Calu3 (cell line): ENCODE measurements around the gene SERPINE2. TPM values are rescaled to one million over a fixed set of nuclear protein-coding genes. Genes with fewer than 3 reads are reported as not detected.
A peak's percentile ranks its signal among the peaks of the same experiment; 100 is the strongest.

ENCODE experiments used
- BruUV-seq: library from RNA; stranded (reverse); fragments of 400-500 nt; replicated peaks from 2 replicates; lab custom pipeline; 2021; lab: Mats Ljungman, UMichigan
- CTCF ChIA-PET: fragments of 300-600 bp; sonication (Branson Sonifier 250); formaldehyde crosslinking; loops from one replicate; lab custom pipeline; 2022; ENCODE audit warnings: antibody characterized with exemption; lab: Charles Lee
- DNase-seq: peaks from one replicate; pipeline ENCODE4 v3.0.0; 2022
- H3K27ac Mint-ChIP-seq: one replicate; pipeline ENCODE4 v1.8.0; 2022; ENCODE audit warnings: mixed read lengths; ENCODE audit not compliant: unreplicated experiment
- H3K27me3 Mint-ChIP-seq: one replicate; pipeline ENCODE4 v1.8.0; 2022; ENCODE audit warnings: mixed read lengths; ENCODE audit not compliant: unreplicated experiment
- H3K36me3 Mint-ChIP-seq: one replicate; pipeline ENCODE4 v1.8.0; 2022; ENCODE audit warnings: mild to moderate bottlenecking, moderate library complexity, mixed read lengths; ENCODE audit not compliant: insufficient read depth, unreplicated experiment
- H3K4me1 Mint-ChIP-seq: one replicate; pipeline ENCODE4 v1.8.0; 2022; ENCODE audit warnings: mild to moderate bottlenecking, low read depth, mixed read lengths; ENCODE audit not compliant: unreplicated experiment
- H3K4me3 Mint-ChIP-seq: one replicate; pipeline ENCODE4 v1.8.0; 2022; ENCODE audit warnings: mild to moderate bottlenecking, low read depth, moderate library complexity, mixed read lengths; ENCODE audit not compliant: unreplicated experiment
- H3K9me3 Mint-ChIP-seq: one replicate; pipeline ENCODE4 v1.8.0; 2022; ENCODE audit warnings: low read depth, mixed read lengths; ENCODE audit not compliant: unreplicated experiment
- CTCF ChIP-seq: fragments of 200-600 bp; IDR thresholded peaks from one replicate; pipeline ENCODE4 v1.8.0; 2022; ENCODE audit warnings: antibody characterized with exemption; ENCODE audit not compliant: unreplicated experiment
- intact Hi-C: fragments of 100-400 bp; cut with micrococcal nuclease; formaldehyde crosslinking; loops from one replicate; pipeline ENCODE4 v1.10.0; 2022; ENCODE audit not compliant: unreplicated experiment
- total RNA-seq: library from RNA; stranded (reverse); gene quantifications from 2 replicates; pipeline ENCODE4 v1.2.3, GENCODE V29; 2022

SERPINE2 gene
- total RNA-seq, 1 experiment from 2014 or later: 39.7 TPM

DNA sequence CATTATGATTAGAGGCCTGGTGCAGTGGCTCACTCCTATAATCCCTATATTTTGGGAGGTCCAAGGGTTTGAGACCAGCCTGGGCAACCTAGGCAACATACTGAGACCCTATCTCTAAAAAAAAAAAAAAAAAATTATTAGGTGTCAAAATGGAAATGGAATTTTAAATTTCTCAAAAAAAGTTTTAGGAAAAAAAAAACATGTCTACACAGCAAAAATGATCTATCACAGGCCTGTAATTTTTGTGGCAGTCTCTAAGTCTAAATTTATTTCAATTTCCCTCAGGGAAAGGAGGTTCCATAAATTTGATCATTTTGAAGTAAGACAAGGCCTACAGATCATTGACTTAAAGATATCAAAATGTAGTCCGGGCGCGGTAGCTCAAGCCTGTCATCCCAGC lies 65.5 kb downstream of the SERPINE2 start:
- no peak overlapping the region for H3K4me3 Mint-ChIP-seq
- no peaks in the 10 kb centered on the region for H3K4me1 Mint-ChIP-seq
- BruUV-seq: no TSS peak
- CTCF ChIA-PET: interaction anchor here (0.6 kb wide), 1 partner anchor 9 kb away, joined by 3 read pairs; no protein-coding TSS in a partner anchor
- H3K27me3 Mint-ChIP-seq: no peaks in the 10 kb centered on the region
- H3K36me3 Mint-ChIP-seq: no peaks in the 10 kb centered on the region
- TF ChIP-seq CTCF: no peak
- no peak overlapping the region for H3K27ac Mint-ChIP-seq
- no peak for DNase-seq
- no peaks in the 10 kb centered on the region for H3K9me3 Mint-ChIP-seq
- intact Hi-C loops: loop anchor here (5.0 to 10.0 kb wide), 2 partner anchors 394 to 671 kb away; no protein-coding TSS in a partner anchor

DNA sequence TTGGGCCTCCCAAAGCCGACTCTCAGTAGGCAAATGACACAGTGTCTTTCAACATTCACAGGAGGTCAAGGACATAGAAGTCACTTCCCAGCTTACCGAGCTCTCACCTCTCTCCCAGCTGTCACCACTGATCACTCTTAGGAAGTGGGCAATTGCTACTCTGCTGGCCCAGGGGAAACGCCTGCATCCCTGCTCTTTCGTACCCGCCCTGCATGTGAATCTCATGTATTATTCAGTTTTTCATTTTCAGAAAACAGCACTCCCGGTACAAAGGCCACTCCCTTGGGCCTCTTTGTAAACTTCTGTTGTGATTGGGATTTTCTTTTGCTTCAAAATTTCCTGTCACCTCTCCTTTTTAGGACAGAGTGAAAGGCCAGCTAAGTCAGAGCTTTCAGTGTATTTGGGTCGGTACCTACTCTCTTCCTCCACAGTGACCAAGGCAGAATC lies 66.4 kb downstream of the SERPINE2 start:
- H3K27me3 Mint-ChIP-seq: no peaks in the 10 kb centered on the region
- intact Hi-C loops: loop anchor here (5.0 to 10.0 kb wide), 2 partner anchors 395 to 672 kb away; no protein-coding TSS in a partner anchor
- H3K4me1 Mint-ChIP-seq: no peaks in the 10 kb centered on the region
- no TSS peak for BruUV-seq
- DNase-seq: no peak
- TF ChIP-seq CTCF: no peak
- no peak overlapping the region for H3K27ac Mint-ChIP-seq
- H3K4me3 Mint-ChIP-seq: no peak overlapping the region
- H3K9me3 Mint-ChIP-seq: no peaks in the 10 kb centered on the region
- H3K36me3 Mint-ChIP-seq: no peaks in the 10 kb centered on the region
- CTCF ChIA-PET: no interaction called here

DNA sequence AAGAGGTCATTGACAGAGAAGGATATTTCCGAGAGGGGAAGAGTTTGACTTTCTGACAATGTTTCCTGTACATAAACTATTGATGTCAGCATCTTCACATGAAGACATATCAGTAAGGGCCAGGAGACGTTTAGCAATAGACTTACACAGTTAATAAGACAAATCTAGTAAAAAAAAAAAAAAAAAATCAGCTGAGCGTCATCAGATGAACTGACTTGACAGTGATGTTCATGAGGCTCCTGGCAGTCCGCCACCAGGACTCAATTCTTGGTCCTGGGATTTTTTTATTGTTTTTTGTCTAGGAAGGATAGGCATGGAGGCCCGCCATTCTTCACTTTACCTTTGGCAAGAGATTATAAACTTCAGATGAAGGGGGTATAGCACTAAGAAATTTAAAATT lies 67.4 kb downstream of the SERPINE2 start:
- no peak for DNase-seq
- CTCF ChIA-PET: no interaction called here
- Mint-ChIP-seq H3K4me1 (no peaks in the 10 kb centered on the region), H3K27ac (no peak overlapping the region), H3K36me3 (peaks cover 7% of the 10 kb centered on the region), H3K27me3 (no peaks in the 10 kb centered on the region), H3K9me3 (no peaks in the 10 kb centered on the region), H3K4me3 (no peak overlapping the region)
- no peak for TF ChIP-seq CTCF
- BruUV-seq: no TSS peak
- intact Hi-C loops: loop anchor here (5.0 to 10.0 kb wide), 2 partner anchors 396 to 673 kb away; no protein-coding TSS in a partner anchor

- no peaks in the 10 kb centered on the region for H3K27me3 Mint-ChIP-seq
- peak; percentile 73 for TF ChIP-seq CTCF
- H3K4me1 Mint-ChIP-seq: no peaks in the 10 kb centered on the region
These were observed 68.5 kb downstream of the SERPINE2 start for GRCh38 chr2:223970343-223971128.

More at GRCh38 chr2:223970343-223971128, 68.5 kb downstream of the SERPINE2 start:
- Mint-ChIP-seq H3K4me3 (no peak overlapping the region), H3K36me3 (peaks cover 16% of the 10 kb centered on the region), H3K27ac (no peak overlapping the region), H3K9me3 (no peaks in the 10 kb centered on the region)
- intact Hi-C loops: loop anchor here (1.0 to 10.0 kb wide), 3 partner anchors 314 to 674 kb away; no protein-coding TSS in a partner anchor
- BruUV-seq: no TSS peak
- peak; percentile 62 for DNase-seq
- CTCF ChIA-PET: interaction anchor here (0.6 to 2.6 kb wide), 11 partner anchors 10 to 479 kb away, joined by 3 to 35 read pairs (median 4); no protein-coding TSS in a partner anchor
